Measurements from ENCODE around the gene GPD2. TPM values are rescaled to one million over a fixed set of nuclear protein-coding genes. Genes with fewer than 3 reads are reported as not detected.

The GPD2 gene
- total and polyA plus RNA-seq, 2 of the 13 experiments (the other 11 are each of a cell fraction or from before 2014, with no cell fraction given): not detected

DNA sequence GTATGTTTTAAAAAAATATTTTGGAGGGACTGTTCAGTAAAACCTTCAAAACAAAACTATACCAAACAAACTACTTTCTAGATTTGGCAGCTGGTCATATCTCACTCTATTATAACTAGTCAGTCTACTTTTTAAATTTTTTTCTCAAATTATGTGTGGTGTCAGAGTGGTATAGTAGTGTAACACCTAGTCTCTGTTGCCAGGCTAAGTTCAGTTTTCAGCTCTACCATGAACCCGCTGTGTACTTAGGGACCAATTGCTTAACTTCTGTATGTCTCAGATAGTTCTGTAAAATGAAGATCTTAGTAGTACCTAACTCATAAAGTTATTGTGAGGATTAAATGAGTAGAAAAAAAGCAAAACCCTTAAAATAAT is 54.3 kb downstream of the GPD2 start:
- TF ChIP-seq ZNF513 (CRISPR knock-in tag; conservative IDR thresholded peaks at IDR 0.05): no peak
- TF ChIP-seq JARID2 (CRISPR knock-in tag; IDR thresholded peaks at IDR 0.05; ENCODE audit: insufficient replicate concordance): no peak
- TF ChIP-seq GABPA (IDR thresholded peaks at IDR 0.05; ENCODE audit: low read depth, low read length): no peak
- no peak for TF ChIP-seq GABPA (CRISPR knock-in tag; IDR thresholded peaks at IDR 0.05; ENCODE audit: low read depth)
- no peak for TF ChIP-seq SIX1 (CRISPR knock-in tag; IDR thresholded peaks at IDR 0.05; ENCODE audit: borderline replicate concordance)
- Histone ChIP-seq H3K79me2 (ENCODE audit: insufficient read depth, low read length) (no peaks in the 10 kb centered on the region), H3K4me1 (ENCODE audit: insufficient read depth, low read length) (no peaks in the 10 kb centered on the region), H3K4me3 (replicated peaks in 1 of 3; ENCODE audit: insufficient read depth in 1 of 3, low read depth in 2 of 3, low read length in 3 of 3) (no peak overlapping the region), H3K36me3 (replicated peaks in 1 of 2; ENCODE audit: control insufficient read depth in 1 of 2, insufficient read depth in 2 of 2, low read length in 2 of 2) (no peaks in the 10 kb centered on the region), H3K27me3 (ENCODE audit: control insufficient read depth in 1 of 2, insufficient read depth in 2 of 2, low read length in 2 of 2) (no peaks in the 10 kb centered on the region), H3K4me2 (ENCODE audit: low read depth, low read length) (no peak overlapping the region), H3K9me3 (ENCODE audit: low read length) (no peaks in the 10 kb centered on the region), H4K20me1 (ENCODE audit: insufficient read depth, low read length) (no peaks in the 10 kb centered on the region), H3K9ac (ENCODE audit: insufficient read depth, low read depth, low read length) (no peak overlapping the region), H2AFZ (ENCODE audit: low read length) (no peak overlapping the region), H3K27ac (ENCODE audit: extremely low read length, insufficient read depth, low read length) (no peak overlapping the region)
- in situ Hi-C loops (cut with HindIII; ENCODE audit: extremely low pct_ligation_motif_present, low pct_unique_long_range_greater_than_20kb): no loop called here
- CTCF ChIA-PET (ENCODE audit: low intra/inter-chr PET ratio, low total read pairs): no interaction called here
- no peak for DNase-seq (ENCODE audit: low spot score)
- BruUV-seq (replicated peaks): no TSS peak
- no peak for FAIRE-seq
- POLR2A ChIA-PET: no interaction called here
- WGBS (ENCODE audit: low lambda C conversion rate): 28% methylated on average over 1 of the region's 1 CpG
- intact Hi-C loops (cut with micrococcal nuclease; ENCODE audit: unreplicated experiment): no loop called here
- no peak for ATAC-seq

DNA sequence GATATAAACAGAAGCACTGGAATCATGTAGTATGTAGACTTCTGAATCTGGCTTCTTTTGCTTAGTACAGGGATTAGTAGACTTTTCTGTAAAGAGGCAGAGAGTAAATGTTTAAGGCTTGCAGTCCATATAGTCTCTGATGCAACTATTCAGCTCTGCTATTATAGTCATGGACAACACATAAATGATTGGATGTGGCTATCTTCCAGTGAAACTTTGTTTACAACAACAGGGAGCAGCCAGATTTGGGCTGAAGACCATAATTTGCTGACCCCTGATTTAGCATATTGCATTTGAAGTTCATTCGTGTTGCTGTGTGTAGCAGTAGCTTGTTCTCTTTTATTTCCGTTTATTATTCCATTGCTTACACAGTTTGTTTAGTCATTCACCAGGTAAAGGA is 55.0 kb downstream of the GPD2 start:
- H3K4me3 ChIP-seq (replicated peaks in 1 of 3; ENCODE audit: insufficient read depth in 1 of 3, low read depth in 2 of 3, low read length in 3 of 3): no peak overlapping the region
- H3K4me1 ChIP-seq (ENCODE audit: insufficient read depth, low read length): no peaks in the 10 kb centered on the region
- POLR2A ChIA-PET: no interaction called here
- TF ChIP-seq MAFG (CRISPR knock-in tag; IDR thresholded peaks at IDR 0.05) (no peak), REPIN1 (CRISPR knock-in tag; IDR thresholded peaks at IDR 0.05; ENCODE audit: borderline replicate concordance, low read depth) (no peak), ZSCAN12 (CRISPR knock-in tag; IDR thresholded peaks at IDR 0.05) (no peak), FOXC1 (CRISPR knock-in tag; IDR thresholded peaks at IDR 0.05; ENCODE audit: borderline replicate concordance) (no peak), KDM4B (CRISPR knock-in tag; IDR thresholded peaks at IDR 0.05) (no peak), TBX2 (CRISPR knock-in tag; IDR thresholded peaks at IDR 0.05; ENCODE audit: borderline replicate concordance) (no peak), AGO2 (optimal IDR thresholded peaks at IDR 0.05; ENCODE audit: low read depth, low read length) (no peak), ZNF562 (CRISPR knock-in tag; IDR thresholded peaks at IDR 0.05; ENCODE audit: borderline replicate concordance) (no peak), EZH2 (conservative IDR thresholded peaks at IDR 0.05; ENCODE audit: low read depth, low read length) (no peak), ZNF75D (CRISPR knock-in tag; IDR thresholded peaks at IDR 0.05; ENCODE audit: borderline replicate concordance) (no peak), SP1 (IDR thresholded peaks at IDR 0.05) (no peak), SP1 (CRISPR knock-in tag; IDR thresholded peaks at IDR 0.05) (no peak), RBAK (CRISPR knock-in tag; IDR thresholded peaks at IDR 0.05) (no peak), ZNF121 (CRISPR knock-in tag; IDR thresholded peaks at IDR 0.05) (no peak)
- TF ChIP-seq, protein P1, sequence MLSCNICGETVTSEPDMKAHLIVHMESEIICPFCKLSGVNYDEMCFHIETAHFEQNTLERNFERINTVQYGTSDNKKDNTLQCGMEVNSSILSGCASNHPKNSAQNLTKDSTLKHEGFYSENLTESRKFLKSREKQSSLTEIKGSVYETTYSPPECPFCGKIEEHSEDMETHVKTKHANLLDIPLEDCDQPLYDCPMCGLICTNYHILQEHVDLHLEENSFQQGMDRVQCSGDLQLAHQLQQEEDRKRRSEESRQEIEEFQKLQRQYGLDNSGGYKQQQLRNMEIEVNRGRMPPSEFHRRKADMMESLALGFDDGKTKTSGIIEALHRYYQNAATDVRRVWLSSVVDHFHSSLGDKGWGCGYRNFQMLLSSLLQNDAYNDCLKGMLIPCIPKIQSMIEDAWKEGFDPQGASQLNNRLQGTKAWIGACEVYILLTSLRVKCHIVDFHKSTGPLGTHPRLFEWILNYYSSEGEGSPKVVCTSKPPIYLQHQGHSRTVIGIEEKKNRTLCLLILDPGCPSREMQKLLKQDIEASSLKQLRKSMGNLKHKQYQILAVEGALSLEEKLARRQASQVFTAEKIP (CRISPR knock-in tag; IDR thresholded peaks at IDR 0.05; ENCODE audit: borderline replicate concordance): no peak

More for the DNA sequence above, 55.0 kb downstream of the GPD2 start:
- Histone ChIP-seq H3K36me3 (replicated peaks in 1 of 2; ENCODE audit: control insufficient read depth in 1 of 2, insufficient read depth in 2 of 2, low read length in 2 of 2) (no peaks in the 10 kb centered on the region), H3K4me2 (ENCODE audit: low read depth, low read length) (no peak overlapping the region), H3K27me3 (ENCODE audit: control insufficient read depth in 1 of 2, insufficient read depth in 2 of 2, low read length in 2 of 2) (no peaks in the 10 kb centered on the region), H2AFZ (ENCODE audit: low read length) (no peak overlapping the region), H3K27ac (ENCODE audit: extremely low read length, insufficient read depth, low read length) (no peak overlapping the region), H3K9me3 (ENCODE audit: low read length) (no peaks in the 10 kb centered on the region), H3K9ac (ENCODE audit: insufficient read depth, low read depth, low read length) (no peak overlapping the region), H4K20me1 (ENCODE audit: insufficient read depth, low read length) (no peaks in the 10 kb centered on the region; the same call in 1 of the 2 replicates), H3K79me2 (ENCODE audit: insufficient read depth, low read length) (no peaks in the 10 kb centered on the region)
- FAIRE-seq: no peak
- CTCF ChIA-PET (ENCODE audit: low intra/inter-chr PET ratio, low total read pairs): no interaction called here
- in situ Hi-C loops (cut with HindIII; ENCODE audit: extremely low pct_ligation_motif_present, low pct_unique_long_range_greater_than_20kb): no loop called here
- 4% methylated on average over 2 of the region's 2 CpGs for WGBS (ENCODE audit: low lambda C conversion rate)
- ATAC-seq: no peak
- no peak for DNase-seq (ENCODE audit: low spot score)
- intact Hi-C loops (cut with micrococcal nuclease; ENCODE audit: unreplicated experiment): no loop called here
- no TSS peak for BruUV-seq (replicated peaks)
